ENCODE data around the gene CYP4F2. TPM values are rescaled to one million over a fixed set of nuclear protein-coding genes. Genes with fewer than 3 reads are reported as not detected.
"Not testable (repeated sequence)": the region's sequence is repeated elsewhere in the genome, so short reads cannot be mapped to it uniquely, and the experiment has no call there.

The CYP4F2 gene
- total RNA-seq, 1 donor, result not detected

DNA sequence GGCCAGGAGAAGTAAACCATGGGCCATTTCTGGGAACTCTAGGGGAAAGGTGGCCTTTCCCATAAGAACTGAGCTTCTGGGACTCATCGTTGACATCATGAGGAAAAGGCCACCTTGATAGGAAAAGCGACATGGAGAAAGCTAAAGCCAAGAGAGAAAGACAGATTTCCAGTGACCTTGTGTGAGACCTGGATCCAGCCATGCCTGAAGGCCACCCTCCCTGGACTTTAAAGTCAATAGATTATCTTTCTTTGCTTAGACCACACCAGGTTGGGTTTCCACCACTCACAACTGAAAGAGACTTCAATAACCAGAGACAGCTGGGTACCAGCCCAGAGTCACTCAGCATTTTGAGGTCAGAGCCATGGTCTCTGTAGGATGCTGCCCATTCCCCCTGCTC, 3.5 kb downstream of the CYP4F2 start:
- no peaks in the 10 kb centered on the region for H4K20me1 ChIP-seq (ENCODE audit: insufficient read depth, low read length)
- no peak overlapping the region for H2AFZ ChIP-seq (ENCODE audit: low read length)
- no peak overlapping the region for H3K4me2 ChIP-seq (ENCODE audit: insufficient read depth, low read length)
- TF ChIP-seq, protein P1, sequence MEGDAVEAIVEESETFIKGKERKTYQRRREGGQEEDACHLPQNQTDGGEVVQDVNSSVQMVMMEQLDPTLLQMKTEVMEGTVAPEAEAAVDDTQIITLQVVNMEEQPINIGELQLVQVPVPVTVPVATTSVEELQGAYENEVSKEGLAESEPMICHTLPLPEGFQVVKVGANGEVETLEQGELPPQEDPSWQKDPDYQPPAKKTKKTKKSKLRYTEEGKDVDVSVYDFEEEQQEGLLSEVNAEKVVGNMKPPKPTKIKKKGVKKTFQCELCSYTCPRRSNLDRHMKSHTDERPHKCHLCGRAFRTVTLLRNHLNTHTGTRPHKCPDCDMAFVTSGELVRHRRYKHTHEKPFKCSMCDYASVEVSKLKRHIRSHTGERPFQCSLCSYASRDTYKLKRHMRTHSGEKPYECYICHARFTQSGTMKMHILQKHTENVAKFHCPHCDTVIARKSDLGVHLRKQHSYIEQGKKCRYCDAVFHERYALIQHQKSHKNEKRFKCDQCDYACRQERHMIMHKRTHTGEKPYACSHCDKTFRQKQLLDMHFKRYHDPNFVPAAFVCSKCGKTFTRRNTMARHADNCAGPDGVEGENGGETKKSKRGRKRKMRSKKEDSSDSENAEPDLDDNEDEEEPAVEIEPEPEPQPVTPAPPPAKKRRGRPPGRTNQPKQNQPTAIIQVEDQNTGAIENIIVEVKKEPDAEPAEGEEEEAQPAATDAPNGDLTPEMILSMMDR (IDR thresholded peaks at IDR 0.05; ENCODE audit: extremely low read depth, low read depth, low read length), result no peak
- H3K4me1 ChIP-seq (ENCODE audit: insufficient read depth, low read length), result no peaks in the 10 kb centered on the region
- H3K27me3 ChIP-seq (ENCODE audit: insufficient read depth, low read length), result no peaks in the 10 kb centered on the region
- no peak overlapping the region for H3K4me3 ChIP-seq (ENCODE audit: insufficient read depth, low read length)
- H3K36me3 ChIP-seq (ENCODE audit: insufficient read depth, low read length), result no peaks in the 10 kb centered on the region
- no peak overlapping the region for H3K27ac ChIP-seq (ENCODE audit: low read depth, low read length)
- H3K9me3 ChIP-seq (ENCODE audit: low read depth, low read length), result no peaks in the 10 kb centered on the region
- H3K79me2 ChIP-seq (ENCODE audit: insufficient read depth, low read length), result no peaks in the 10 kb centered on the region
- DNase-seq (ENCODE audit: insufficient read length, low spot score, missing footprints), result no peak

DNA sequence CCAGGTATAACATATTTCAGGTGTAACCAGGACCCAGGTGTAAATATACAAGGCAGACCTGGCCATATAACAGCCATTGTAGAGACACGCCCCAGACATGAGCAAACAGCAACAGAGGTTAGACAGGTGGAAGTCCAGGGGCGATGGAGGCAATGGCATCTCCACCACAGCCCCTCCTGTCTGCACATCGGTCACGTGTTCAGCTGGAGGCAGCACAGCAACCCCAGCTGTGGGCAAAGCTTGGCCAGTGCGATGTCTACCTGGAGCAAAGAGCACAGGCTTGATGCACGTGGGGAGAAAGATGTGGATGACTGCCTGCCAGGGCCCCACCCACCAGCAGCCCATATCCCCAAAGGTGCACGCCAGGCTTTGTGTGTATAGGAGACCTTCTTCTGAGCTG, 4.4 kb downstream of the CYP4F2 start:
- Histone ChIP-seq H3K27me3 (ENCODE audit: insufficient read depth, low read length) (no peaks in the 10 kb centered on the region), H3K9me3 (ENCODE audit: low read depth, low read length) (no peaks in the 10 kb centered on the region), H3K36me3 (ENCODE audit: insufficient read depth, low read length) (no peaks in the 10 kb centered on the region)

DNA sequence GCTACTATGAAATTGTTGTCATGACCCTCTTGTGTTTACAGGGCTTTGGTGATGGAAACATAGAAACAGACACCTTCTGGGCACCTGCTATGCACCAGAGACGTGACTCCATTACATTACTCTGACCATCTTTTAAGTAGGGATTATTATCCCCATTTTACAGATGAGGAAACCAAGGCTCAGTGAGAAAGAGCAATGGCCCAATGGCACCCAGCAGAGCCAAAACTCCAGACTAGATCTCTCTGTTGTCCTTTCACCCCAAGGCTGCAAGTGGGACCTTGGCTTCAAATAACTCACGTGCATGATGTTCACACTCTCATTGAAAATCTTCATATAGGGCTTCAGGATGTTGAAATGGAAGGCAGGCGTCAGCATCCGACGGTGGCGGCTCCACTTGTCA, 5.9 kb downstream of the CYP4F2 start:
- H3K27ac ChIP-seq (ENCODE audit: low read depth, low read length), result no peak overlapping the region
- H3K4me1 ChIP-seq (ENCODE audit: insufficient read depth, low read length), result no peaks in the 10 kb centered on the region
- DNase-seq (ENCODE audit: insufficient read length, low spot score, missing footprints), result no peak
- H3K36me3 ChIP-seq (ENCODE audit: insufficient read depth, low read length), result no peaks in the 10 kb centered on the region
- H3K79me2 ChIP-seq (ENCODE audit: insufficient read depth, low read length), result no peaks in the 10 kb centered on the region
- H3K9me3 ChIP-seq (ENCODE audit: low read depth, low read length), result no peaks in the 10 kb centered on the region
- H2AFZ ChIP-seq (ENCODE audit: low read length), result no peak overlapping the region
- no peak overlapping the region for H3K4me3 ChIP-seq (ENCODE audit: insufficient read depth, low read length)
- TF ChIP-seq, protein P1 (IDR thresholded peaks at IDR 0.05; ENCODE audit: extremely low read depth, low read depth, low read length), result no peak
- no peaks in the 10 kb centered on the region for H3K27me3 ChIP-seq (ENCODE audit: insufficient read depth, low read length)
- H4K20me1 ChIP-seq (ENCODE audit: insufficient read depth, low read length), result no peaks in the 10 kb centered on the region
- no peak overlapping the region for H3K4me2 ChIP-seq (ENCODE audit: insufficient read depth, low read length)

More for the DNA sequence above, 4.4 kb downstream of the CYP4F2 start:
- H4K20me1 ChIP-seq (ENCODE audit: insufficient read depth, low read length), result no peaks in the 10 kb centered on the region
- no peak overlapping the region for H3K4me3 ChIP-seq (ENCODE audit: insufficient read depth, low read length)
- TF ChIP-seq, protein P1 (IDR thresholded peaks at IDR 0.05; ENCODE audit: extremely low read depth, low read depth, low read length), result no peak
- no peaks in the 10 kb centered on the region for H3K4me1 ChIP-seq (ENCODE audit: insufficient read depth, low read length)
- no peak overlapping the region for H2AFZ ChIP-seq (ENCODE audit: low read length)
- H3K79me2 ChIP-seq (ENCODE audit: insufficient read depth, low read length), result no peaks in the 10 kb centered on the region
- H3K4me2 ChIP-seq (ENCODE audit: insufficient read depth, low read length), result no peak overlapping the region
- no peak overlapping the region for H3K27ac ChIP-seq (ENCODE audit: low read depth, low read length)
- DNase-seq (ENCODE audit: insufficient read length, low spot score, missing footprints), result no peak

DNA sequence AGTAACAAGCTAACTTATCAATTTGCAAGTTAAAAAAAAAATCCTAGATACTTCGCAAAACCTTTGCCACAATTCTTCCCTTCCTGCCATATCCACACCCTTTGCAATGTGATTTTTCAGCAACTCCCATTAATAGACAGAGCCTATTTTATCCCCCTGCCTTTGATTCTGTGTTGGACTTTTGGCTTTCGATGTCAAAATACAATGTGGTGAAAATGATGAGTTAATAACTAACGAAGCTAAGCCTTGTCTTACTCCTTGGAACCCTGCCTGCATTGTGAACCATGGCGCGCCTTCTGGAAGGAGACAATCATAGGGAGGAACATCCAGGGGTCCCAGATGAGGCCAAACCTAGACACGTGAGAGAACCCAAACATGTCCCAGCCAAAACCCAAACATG, 6.4 kb downstream of the CYP4F2 start:
- no peak overlapping the region for H3K4me3 ChIP-seq (ENCODE audit: insufficient read depth, low read length)
- TF ChIP-seq, protein P1 (IDR thresholded peaks at IDR 0.05; ENCODE audit: extremely low read depth, low read depth, low read length), result no peak
- no peaks in the 10 kb centered on the region for H3K27me3 ChIP-seq (ENCODE audit: insufficient read depth, low read length)
- no peaks in the 10 kb centered on the region for H3K36me3 ChIP-seq (ENCODE audit: insufficient read depth, low read length)
- H3K27ac ChIP-seq (ENCODE audit: low read depth, low read length), result no peak overlapping the region
- H3K9me3 ChIP-seq (ENCODE audit: low read depth, low read length), result no peaks in the 10 kb centered on the region
- no peak overlapping the region for H3K4me2 ChIP-seq (ENCODE audit: insufficient read depth, low read length)
- no peaks in the 10 kb centered on the region for H3K79me2 ChIP-seq (ENCODE audit: insufficient read depth, low read length)
- H3K4me1 ChIP-seq (ENCODE audit: insufficient read depth, low read length), result no peaks in the 10 kb centered on the region
- DNase-seq (ENCODE audit: insufficient read length, low spot score, missing footprints), result no peak
- no peak overlapping the region for H2AFZ ChIP-seq (ENCODE audit: low read length)
- H4K20me1 ChIP-seq (ENCODE audit: insufficient read depth, low read length), result no peaks in the 10 kb centered on the region

- not testable (repeated sequence) for DNase-seq (ENCODE audit: insufficient read length, low spot score, missing footprints); H4K20me1 ChIP-seq (ENCODE audit: insufficient read depth, low read length); H3K4me2 ChIP-seq (ENCODE audit: insufficient read depth, low read length); H3K36me3 ChIP-seq (ENCODE audit: insufficient read depth, low read length); H3K4me1 ChIP-seq (ENCODE audit: insufficient read depth, low read length); H2AFZ ChIP-seq (ENCODE audit: low read length); H3K27me3 ChIP-seq (ENCODE audit: insufficient read depth, low read length); H3K9me3 ChIP-seq (ENCODE audit: low read depth, low read length); H3K4me3 ChIP-seq (ENCODE audit: insufficient read depth, low read length); H3K79me2 ChIP-seq (ENCODE audit: insufficient read depth, low read length); H3K27ac ChIP-seq (ENCODE audit: low read depth, low read length)
These were observed 8.5 kb downstream of the CYP4F2 start for GRCh38 chr19:15889339-15889738.
